GM19324 (cell line): ENCODE results near the gene SPSB3.

Experiments
- ATAC-seq: cut with Tn5 transposase; IDR thresholded peaks from one replicate; pipeline ENCODE4 v1.9.1; 2021; ENCODE audit warnings: mild to moderate bottlenecking, moderate library complexity; ENCODE audit not compliant: unreplicated experiment, low FRiP score

SPSB3 gene

DNA sequence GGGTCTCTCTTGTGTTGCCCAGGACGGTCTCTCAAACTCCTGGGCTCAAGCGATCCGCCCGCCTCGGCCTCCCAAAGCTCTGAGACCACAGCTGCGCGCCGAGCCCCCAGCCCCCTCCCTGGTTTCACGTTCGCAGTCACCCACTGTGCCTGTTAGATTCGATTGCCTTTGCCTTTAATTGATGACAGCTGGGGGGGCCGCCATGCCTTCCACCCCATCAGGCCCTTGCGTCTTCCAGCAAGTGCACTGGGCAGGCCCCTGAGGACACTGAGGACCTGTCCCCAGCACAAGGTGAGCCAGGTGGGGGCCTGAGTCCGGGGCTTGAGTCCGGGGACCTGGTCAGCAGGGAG is 7.9 kb upstream of the SPSB3 start:
- ATAC-seq: no peak

GRCh38 chr16:1789643-1790045 is 7.3 kb upstream of the SPSB3 start:
- no peak for ATAC-seq

- no peak for ATAC-seq
Measured at GRCh38 chr16:1788708-1789100, 6.3 kb upstream of the SPSB3 start.

DNA sequence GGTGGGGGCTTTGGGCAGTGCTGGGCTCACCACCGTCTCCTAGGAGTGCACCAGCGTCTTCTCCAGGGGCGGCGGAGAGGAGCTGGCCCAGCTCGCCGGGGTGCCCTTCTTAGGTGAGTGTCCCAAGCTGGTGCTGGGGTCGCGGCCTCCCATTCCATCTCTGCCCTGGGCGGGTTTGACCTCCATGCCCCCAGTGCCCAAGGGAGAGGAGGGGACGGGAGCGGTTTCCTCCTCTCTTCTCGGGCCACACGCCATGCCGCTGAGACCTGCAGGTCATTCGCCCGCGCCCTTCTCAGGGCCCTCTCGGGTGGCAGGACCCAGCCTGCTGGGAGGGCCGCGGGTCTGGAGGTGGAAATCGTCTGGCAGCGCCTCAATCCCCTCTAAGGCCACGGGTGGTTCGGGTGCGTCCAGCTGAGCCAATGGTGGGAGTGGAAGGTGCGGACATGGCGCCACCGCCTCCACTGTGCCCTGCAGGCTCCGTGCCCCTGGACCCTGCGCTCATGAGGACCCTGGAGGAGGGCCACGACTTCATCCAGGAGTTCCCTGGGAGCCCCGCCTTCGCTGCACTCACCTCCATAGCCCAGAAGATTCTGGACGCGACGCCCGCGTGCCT is 5.8 kb upstream of the SPSB3 start:
- ATAC-seq: no peak

- no peak for ATAC-seq
Measured at GRCh38 chr16:1787322-1788094, 5.1 kb upstream of the SPSB3 start.

GRCh38 chr16:1787056-1787321 is 4.6 kb upstream of the SPSB3 start:
- no peak for ATAC-seq

DNA sequence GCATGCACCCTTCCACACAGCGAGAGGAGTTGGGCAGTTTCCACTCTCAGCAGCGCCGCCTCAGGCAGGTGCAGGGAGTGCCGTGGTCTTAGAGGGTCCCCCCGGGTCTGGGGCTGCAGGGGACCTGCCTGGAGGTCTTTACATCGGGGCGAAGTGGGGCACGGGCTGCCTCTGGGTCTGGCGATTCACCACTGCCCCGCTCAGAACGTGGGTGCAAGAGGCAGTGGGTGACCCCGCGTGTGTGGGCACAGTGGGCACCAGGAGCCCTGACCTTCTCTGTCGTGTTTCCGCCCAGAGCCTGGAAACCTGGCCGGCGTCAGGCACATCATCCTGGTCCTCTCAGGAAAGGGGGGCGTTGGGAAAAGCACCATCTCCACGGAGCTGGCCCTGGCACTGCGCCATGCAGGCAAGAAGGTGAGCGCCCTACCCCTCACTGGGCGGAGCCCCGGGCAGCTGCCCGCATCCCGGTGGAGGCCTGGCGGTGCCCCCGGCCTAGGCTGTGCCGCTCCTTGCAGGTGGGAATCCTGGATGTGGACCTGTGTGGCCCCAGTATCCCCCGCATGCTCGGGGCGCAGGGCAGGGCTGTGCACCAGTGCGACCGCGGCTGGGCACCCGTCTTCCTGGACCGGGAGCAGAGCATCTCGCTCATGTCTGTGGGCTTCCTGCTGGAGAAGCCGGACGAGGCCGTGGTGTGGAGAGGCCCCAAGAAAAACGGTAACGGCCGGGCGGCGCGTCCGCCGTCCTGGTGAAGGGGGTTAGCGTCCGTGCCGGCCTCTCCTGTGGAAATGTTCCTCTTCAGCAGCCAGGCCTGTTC is 4.1 kb upstream of the SPSB3 start:
- no peak for ATAC-seq

DNA sequence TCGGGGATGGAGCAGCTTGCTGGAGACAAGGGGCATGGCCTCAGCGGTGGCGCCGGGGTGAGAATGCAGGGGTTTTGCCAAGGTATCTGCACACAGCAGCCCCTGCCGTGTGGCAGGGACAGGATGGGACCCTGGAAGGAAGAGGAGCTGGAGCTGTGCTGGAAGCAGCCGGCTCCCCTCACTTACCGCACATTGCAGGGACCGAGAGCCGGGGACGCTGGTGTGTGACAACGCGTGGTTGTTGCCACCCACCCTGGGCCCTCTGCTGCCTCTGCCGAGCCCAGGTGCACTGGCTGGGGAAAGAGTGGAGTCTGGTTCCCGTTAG is 3.4 kb upstream of the SPSB3 start:
- no peak for ATAC-seq

GRCh38 chr16:1784977-1785845 is 2.8 kb upstream of the SPSB3 start:
- ATAC-seq: no peak

GRCh38 chr16:1781758-1782407 is 488 bp downstream of the SPSB3 start:
- peak; percentile 3 for ATAC-seq

GRCh38 chr16:1781254-1781653 is 1.1 kb downstream of the SPSB3 start:
- no peak for ATAC-seq

GRCh38 chr16:1780677-1781072 is 1.7 kb downstream of the SPSB3 start:
- ATAC-seq: no peak

DNA sequence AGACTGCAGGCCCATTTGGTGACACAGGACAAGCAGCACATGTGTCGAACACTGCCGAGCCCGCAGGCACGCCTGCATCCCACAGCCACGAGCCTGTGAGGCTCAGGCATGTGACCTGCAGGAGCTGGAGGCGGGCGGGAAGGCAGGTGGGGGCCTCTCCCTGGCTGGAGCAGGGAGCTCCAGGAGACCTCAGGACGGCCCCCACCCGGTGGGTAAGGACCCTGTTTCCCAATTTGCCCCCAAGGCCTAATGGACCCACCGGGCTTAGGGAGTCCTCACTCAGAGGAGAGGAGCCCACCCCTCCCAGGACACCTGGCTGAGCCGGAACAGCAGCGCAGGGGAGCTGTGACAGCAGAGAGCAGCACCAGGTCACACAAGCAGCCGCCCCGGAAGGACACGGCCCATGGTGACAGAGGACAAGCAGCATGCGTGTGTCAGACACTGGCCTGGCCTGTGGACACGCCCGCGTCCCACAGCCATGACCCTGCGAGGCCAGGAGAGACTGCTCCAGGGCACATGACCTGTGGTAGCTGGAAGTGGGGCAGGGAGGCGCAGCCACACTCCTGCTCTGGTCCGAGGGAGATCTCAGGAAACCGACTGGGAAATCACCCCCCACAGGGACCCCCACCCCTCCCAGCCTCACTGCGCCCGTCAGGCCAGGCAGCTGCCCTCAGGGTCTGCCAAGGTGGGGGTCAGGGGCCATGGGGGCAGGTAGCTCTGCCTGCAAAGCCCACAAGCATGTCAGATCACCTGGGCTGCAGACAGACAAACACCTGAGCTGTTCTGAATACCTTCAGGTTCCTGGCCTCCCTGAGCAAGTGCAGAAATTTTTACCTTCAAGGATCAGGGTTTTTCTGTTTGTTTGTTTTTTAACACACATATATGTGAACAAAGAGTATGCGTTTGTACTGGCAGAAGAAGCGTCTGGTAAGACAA is 2.4 kb downstream of the SPSB3 start:
- no peak for ATAC-seq

- ATAC-seq: no peak
Measured at GRCh38 chr16:1779234-1779701, 3.1 kb downstream of the SPSB3 start.

DNA sequence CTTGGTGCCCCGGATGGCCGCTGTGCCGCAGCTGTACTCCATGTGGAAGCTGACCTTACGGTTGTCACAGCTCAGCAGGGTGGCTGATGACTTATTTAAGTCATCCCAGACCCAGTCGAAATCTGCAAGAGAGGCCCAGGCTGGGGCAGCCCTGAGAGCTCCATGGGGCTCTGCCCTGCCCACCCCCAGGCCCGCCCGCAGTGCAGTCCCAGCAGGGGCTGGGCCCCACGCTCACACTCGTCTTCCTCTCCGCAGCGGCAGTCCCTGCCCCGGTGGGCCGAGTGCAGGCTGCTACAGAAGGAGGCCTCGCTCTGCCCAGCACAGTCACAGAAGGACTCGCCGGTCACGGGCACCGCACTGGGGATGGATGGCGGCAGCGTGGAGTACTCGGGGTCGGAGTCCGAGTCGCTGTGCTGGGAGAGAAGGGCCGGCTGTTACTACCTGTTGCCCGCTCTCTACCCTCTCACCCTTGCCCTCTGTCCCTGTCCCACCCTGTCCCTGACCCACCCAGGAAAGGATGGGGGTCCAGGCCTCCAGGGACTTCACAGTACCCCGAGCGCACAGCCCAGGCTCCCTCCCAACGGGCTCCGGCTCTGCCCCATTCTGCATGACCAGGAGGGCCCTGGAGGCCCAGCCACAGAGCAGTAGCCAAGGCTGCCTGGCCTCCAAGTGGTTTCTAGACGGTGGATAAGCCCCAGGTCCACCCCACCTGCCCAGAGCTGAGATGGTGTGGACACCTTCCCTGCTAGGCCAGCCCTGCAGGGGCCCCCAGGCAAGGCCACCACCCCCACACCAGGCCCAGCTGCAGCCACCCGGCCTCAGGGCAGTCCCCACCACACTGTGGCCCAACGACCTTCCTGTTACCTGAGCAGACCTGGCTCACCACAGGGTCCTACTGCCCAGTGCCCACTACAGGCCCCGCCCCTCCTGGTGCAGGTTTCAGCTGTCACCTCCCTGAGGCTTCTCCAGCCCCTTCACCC is 3.9 kb downstream of the SPSB3 start:
- no peak for ATAC-seq

GRCh38 chr16:1777375-1778199 is 4.8 kb downstream of the SPSB3 start:
- no peak for ATAC-seq

DNA sequence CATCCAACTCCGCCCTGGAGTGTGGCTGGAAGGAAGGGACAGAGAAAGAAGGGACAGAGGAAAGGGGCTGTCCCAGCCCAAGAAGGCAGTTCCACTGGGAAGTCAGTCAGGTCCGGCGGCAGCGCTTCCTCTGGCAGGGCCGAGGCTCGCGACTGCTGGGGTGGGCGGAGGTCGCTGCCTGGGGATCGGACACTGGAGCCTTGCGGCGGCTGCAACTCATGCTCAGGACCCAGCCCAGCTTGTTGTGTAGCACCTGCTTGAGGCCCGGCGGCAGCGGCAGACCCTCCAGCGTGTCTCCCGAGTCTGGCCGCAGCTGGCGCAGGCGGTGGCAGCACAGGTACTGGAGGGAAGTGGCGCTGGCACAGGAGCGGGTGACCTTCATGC is 5.4 kb downstream of the SPSB3 start:
- ATAC-seq: no peak

GRCh38 chr16:1776672-1776955 is 5.8 kb downstream of the SPSB3 start:
- no peak for ATAC-seq
